Muscle layer of colon (tissue), 2 donors: ENCODE measurements around the gene ARHGEF39.

Source experiments
- H3K27ac ChIP-seq: one replicate; pipeline ENCODE4 v1.7.0; 2013; ENCODE audit warnings: low read depth, mild to moderate bottlenecking, low read length, moderate library complexity
- H3K27me3 ChIP-seq, 2 donors: one replicate each; pipeline ENCODE4 v1.7.0; 2013; ENCODE audit warnings: low read length in 2 of 2, mild to moderate bottlenecking in 2 of 2; ENCODE audit not compliant: insufficient read depth in 2 of 2, control insufficient read depth in 1 of 2
- H3K36me3 ChIP-seq: one replicate; pipeline ENCODE4 v1.7.0; 2013; ENCODE audit warnings: mild to moderate bottlenecking, low read length; ENCODE audit not compliant: insufficient read depth
- H3K4me1 ChIP-seq: one replicate; pipeline ENCODE4 v1.7.0; 2013; ENCODE audit warnings: mild to moderate bottlenecking, low read length; ENCODE audit not compliant: insufficient read depth
- H3K4me3 ChIP-seq, 2 donors: one replicate each; pipeline ENCODE4 v1.7.0; 2013; ENCODE audit warnings: low read length in 2 of 2, low read depth in 1 of 2, mild to moderate bottlenecking in 1 of 2, moderate library complexity in 1 of 2
- H3K9ac ChIP-seq: one replicate; pipeline ENCODE4 v1.7.0; 2013; ENCODE audit warnings: low read length
- H3K9me3 ChIP-seq: one replicate; pipeline ENCODE4 v1.7.0; 2013; ENCODE audit warnings: mild to moderate bottlenecking, low read length
- donor health status: abdominal sarcoma.
- donor health status: Adenocarcinoma of cecum.

ARHGEF39 gene

GRCh38 chr9:35667939-35668338 lies 2.9 kb upstream of the ARHGEF39 start:
- Histone ChIP-seq H3K9ac (no peak overlapping the region), H3K9me3 (no peaks in the 10 kb centered on the region), H3K36me3 (no peaks in the 10 kb centered on the region), H3K4me1 (peaks cover 9% of the 10 kb centered on the region), H3K27me3 (no peaks in the 10 kb centered on the region), H3K27ac (no peak overlapping the region), H3K4me3 (no peak overlapping the region)

GRCh38 chr9:35666549-35666948 lies 1.6 kb upstream of the ARHGEF39 start:
- H3K36me3 ChIP-seq = no peaks in the 10 kb centered on the region
- H3K27me3 ChIP-seq = no peaks in the 10 kb centered on the region
- H3K9me3 ChIP-seq = no peaks in the 10 kb centered on the region
- H3K4me3 ChIP-seq = no peak overlapping the region
- H3K27ac ChIP-seq = no peak overlapping the region
- H3K4me1 ChIP-seq = peaks cover 19% of the 10 kb centered on the region
- H3K9ac ChIP-seq = no peak overlapping the region

GRCh38 chr9:35666045-35666444 lies 1.1 kb upstream of the ARHGEF39 start:
- H3K4me1 ChIP-seq = peaks cover 19% of the 10 kb centered on the region
- H3K9me3 ChIP-seq = no peaks in the 10 kb centered on the region
- no peaks in the 10 kb centered on the region for H3K27me3 ChIP-seq
- H3K4me3 ChIP-seq = no peak overlapping the region
- no peak overlapping the region for H3K27ac ChIP-seq
- peaks cover 4% of the 10 kb centered on the region for H3K36me3 ChIP-seq
- no peak overlapping the region for H3K9ac ChIP-seq

- Histone ChIP-seq H3K27me3 (no peaks in the 10 kb centered on the region), H3K27ac (peak overlapping the region; percentile 76), H3K36me3 (peaks cover 10% of the 10 kb centered on the region), H3K9me3 (no peaks in the 10 kb centered on the region), H3K4me3 (peak overlapping the region; percentile 25 to 59), H3K9ac (no peak overlapping the region), H3K4me1 (peaks cover 25% of the 10 kb centered on the region)
These were observed 450 bp upstream of the ARHGEF39 start for GRCh38 chr9:35665471-35665818.

GRCh38 chr9:35662437-35662836 lies 2.6 kb downstream of the ARHGEF39 start:
- Histone ChIP-seq H3K4me1 (peaks cover 41% of the 10 kb centered on the region), H3K27ac (peak overlapping the region; percentile 92), H3K36me3 (peaks cover 17% of the 10 kb centered on the region), H3K9ac (no peak overlapping the region), H3K9me3 (no peaks in the 10 kb centered on the region), H3K4me3 (no peak overlapping the region), H3K27me3 (no peaks in the 10 kb centered on the region)

- peaks cover 41% of the 10 kb centered on the region for H3K4me1 ChIP-seq
- H3K9ac ChIP-seq = no peak overlapping the region
- H3K9me3 ChIP-seq = no peaks in the 10 kb centered on the region
- H3K4me3 ChIP-seq = no peak overlapping the region
- H3K27ac ChIP-seq = peak overlapping the region; percentile 92
- H3K27me3 ChIP-seq = no peaks in the 10 kb centered on the region
- H3K36me3 ChIP-seq = peaks cover 17% of the 10 kb centered on the region
These were observed 3.1 kb downstream of the ARHGEF39 start for GRCh38 chr9:35661756-35662350.

- Histone ChIP-seq H3K9me3 (no peaks in the 10 kb centered on the region), H3K36me3 (peaks cover 17% of the 10 kb centered on the region), H3K4me3 (peak overlapping the region in 1 of 2 donors; percentile 92), H3K27me3 (no peaks in the 10 kb centered on the region), H3K9ac (peak overlapping the region; percentile 99), H3K27ac (peak overlapping the region; percentile 92), H3K4me1 (peaks cover 41% of the 10 kb centered on the region)
These were observed 4.0 kb downstream of the ARHGEF39 start for GRCh38 chr9:35660966-35661415.

- H3K36me3 ChIP-seq = peaks cover 17% of the 10 kb centered on the region
- peak overlapping the region; percentile 92 to 93 for H3K4me3 ChIP-seq
- H3K4me1 ChIP-seq = peaks cover 35% of the 10 kb centered on the region
- H3K27ac ChIP-seq = peak overlapping the region; percentile 92
- H3K9ac ChIP-seq = peak overlapping the region; percentile 99
- no peaks in the 10 kb centered on the region for H3K9me3 ChIP-seq
- H3K27me3 ChIP-seq = no peaks in the 10 kb centered on the region
These were observed 5.7 kb downstream of the ARHGEF39 start for GRCh38 chr9:35659340-35659739.

GRCh38 chr9:35658968-35659220 lies 6.1 kb downstream of the ARHGEF39 start:
- H3K9me3 ChIP-seq = no peaks in the 10 kb centered on the region
- peak overlapping the region; percentile 92 to 93 for H3K4me3 ChIP-seq
- peaks cover 17% of the 10 kb centered on the region for H3K36me3 ChIP-seq
- H3K27me3 ChIP-seq = no peaks in the 10 kb centered on the region
- H3K27ac ChIP-seq = peak overlapping the region; percentile 92
- peaks cover 33% of the 10 kb centered on the region for H3K4me1 ChIP-seq
- H3K9ac ChIP-seq = peak overlapping the region; percentile 99

- Histone ChIP-seq H3K36me3 (peaks cover 17% of the 10 kb centered on the region), H3K27ac (peak within 1 kb of the TSS; percentile 92), H3K9me3 (no peaks in the 10 kb centered on the region), H3K4me1 (peaks cover 33% of the 10 kb centered on the region), H3K27me3 (no peaks in the 10 kb centered on the region), H3K9ac (peak within 1 kb of the TSS; percentile 99), H3K4me3 (peak within 1 kb of the TSS; percentile 92 to 93)
These were observed 6.6 kb downstream of the ARHGEF39 start, which contains the start of gene CCDC107 for GRCh38 chr9:35658137-35658967. TSS of gene CCDC107 (plus strand) at chr9:35658292. CDS start at chr9:35658380, 88 bp downstream.

GRCh38 chr9:35657546-35658136 lies 7.4 kb downstream of the ARHGEF39 start, which contains the start of gene RMRP:
TSS of gene RMRP (minus strand) at chr9:35658019.
- Histone ChIP-seq H3K27me3 (no peaks in the 10 kb centered on the region), H3K4me1 (peaks cover 33% of the 10 kb centered on the region), H3K27ac (peak within 1 kb of the TSS; percentile 92), H3K9ac (peak within 1 kb of the TSS; percentile 99), H3K9me3 (no peaks in the 10 kb centered on the region), H3K4me3 (peak within 1 kb of the TSS; percentile 92 to 93), H3K36me3 (peaks cover 17% of the 10 kb centered on the region)
